Activated CD4-positive, alpha-beta T cell treated with anti-CD3 and anti-CD28 coated beads, Interleukin-2, amount 50 U/mL, for 24 hours (primary cell): ENCODE data around the gene RNF222.

ENCODE experiments used
- DNase-seq, 2 donors: peaks; one replicate each; pipeline ENCODE4 v3.0.0-alpha.2; 2020; ENCODE audit warnings: low read depth in 1 of 2, low spot score in 1 of 2

Gene RNF222, protein sequence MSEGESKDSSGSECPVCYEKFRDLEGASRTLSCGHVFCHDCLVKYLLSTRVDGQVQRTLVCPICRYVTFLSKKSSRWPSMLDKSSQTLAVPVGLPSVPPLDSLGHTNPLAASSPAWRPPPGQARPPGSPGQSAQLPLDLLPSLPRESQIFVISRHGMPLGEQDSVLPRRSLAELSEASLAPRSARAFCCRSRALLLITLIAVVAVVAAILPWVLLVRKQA

DNA sequence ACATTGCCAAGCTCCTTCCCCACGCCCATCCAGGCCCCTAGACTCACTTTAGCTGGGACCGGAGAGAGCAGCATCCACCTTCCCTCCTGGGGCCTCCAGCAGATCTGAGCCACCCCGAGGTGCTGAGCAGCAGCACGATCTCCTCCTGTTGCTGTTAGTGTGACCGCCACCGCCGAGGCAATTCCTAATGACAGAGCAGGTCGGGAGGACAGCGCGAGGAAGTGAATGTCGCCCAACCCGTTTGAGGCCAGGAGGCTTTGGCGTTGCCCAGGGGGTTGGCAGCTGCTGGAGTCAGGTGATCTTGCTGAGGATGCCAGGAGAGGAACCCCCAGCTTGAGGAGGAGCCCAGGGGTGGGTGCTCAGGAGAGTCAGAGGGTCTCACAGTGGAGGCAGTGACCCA is at the start of gene RNF222:
Gene RNF222 (minus strand): TSS at position 192 of the 400 bp plus-strand sequence. CDS start 4,366 bp downstream, outside the sequence.
- DNase-seq = no peak

DNA sequence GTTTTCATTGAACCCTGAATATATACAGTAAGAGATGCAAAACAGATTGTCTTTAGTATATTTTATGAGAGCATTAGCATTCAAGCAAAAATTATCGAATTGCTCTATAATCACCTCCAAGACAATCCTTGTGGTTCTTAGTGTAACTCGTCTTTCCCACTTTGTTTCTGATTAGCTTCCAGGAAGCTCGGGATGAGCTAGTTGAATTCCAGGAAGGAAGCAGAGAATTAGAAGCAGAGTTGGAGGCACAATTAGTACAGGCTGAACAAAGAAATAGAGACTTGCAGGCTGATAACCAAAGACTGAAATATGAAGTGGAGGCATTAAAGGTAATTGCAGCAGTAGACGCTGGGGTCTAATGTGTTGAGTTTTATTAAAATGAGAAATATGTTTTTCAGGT is 47.9 kb upstream of the RNF222 start:
- DNase-seq = no peak

DNA sequence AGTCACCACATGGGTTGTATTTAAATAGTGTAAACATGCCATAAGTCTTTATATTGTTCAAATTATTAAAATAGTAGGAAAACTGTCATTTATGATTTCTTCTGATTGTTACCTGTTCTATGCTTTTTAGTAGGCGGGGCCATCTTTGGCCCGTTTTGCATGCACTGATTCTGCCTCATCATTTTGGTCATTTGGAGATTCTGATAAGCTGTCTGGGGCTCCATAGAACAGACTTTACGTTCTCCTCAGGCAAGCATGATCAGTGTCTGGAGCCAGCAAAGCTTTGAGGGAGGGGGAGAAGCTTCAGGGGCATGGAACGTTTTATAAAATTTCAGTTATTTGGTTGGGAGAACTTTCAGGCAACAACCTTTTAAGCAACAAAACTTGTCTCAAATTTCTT is 46.9 kb upstream of the RNF222 start:
- no peak for DNase-seq

DNA sequence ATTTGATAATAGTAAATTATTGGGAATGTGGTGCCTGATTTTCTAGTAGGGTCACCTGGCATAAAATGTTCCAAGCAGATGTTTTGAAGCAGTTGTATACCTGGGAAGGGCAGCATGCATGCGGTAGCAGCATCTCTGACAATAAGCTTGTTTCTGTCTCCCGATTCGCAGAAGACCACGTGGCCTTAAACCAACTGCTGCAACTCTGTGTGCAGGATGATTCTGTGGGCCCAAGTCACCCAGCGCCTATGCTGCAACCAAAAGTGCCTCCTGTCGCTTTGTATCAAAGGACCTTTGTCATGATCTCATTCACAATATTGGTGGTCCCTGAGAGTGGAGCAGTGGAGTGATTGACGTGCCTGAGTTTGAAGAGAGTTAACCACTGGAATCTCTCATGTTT is 46.1 kb upstream of the RNF222 start:
- DNase-seq = no peak

DNA sequence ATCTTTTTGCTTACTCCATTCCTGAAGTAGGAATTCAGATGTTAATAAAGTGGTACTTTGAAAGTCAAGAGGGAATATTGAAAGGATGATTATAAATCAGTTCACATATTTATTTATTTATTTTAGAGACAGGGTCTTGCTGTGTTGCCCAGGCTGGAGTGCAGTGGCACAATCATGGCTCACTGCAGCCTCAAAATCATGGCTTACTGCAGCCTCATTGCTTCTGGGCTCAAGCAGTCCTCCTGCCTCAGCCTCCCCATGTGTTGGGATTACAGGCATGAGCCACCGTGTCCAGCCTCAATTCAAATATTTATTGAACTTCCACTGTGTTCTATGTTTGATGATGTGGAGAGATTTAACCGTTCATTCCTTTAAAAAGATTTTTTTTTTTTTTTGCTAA is 44.7 kb upstream of the RNF222 start:
- no peak for DNase-seq

DNA sequence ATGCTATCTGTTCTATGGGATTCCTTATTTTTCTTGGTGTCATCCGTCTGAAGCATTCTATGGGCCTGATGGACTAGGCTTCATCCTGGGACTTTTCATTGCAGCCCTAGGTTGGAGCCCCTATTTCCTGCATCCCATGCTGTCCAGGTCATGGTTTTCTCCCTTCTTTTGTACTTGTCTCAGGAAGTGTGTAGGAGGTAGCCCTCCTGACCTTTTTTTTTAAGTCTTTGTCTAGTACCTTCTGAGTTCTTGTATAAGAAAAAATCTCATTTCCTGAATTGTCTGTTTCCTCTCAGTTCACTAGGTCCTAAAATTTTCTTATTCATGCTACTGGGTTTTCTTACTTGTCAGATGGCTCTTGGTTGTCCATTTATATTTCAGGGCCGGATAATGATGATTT is 44.1 kb upstream of the RNF222 start:
- no peak for DNase-seq

DNA sequence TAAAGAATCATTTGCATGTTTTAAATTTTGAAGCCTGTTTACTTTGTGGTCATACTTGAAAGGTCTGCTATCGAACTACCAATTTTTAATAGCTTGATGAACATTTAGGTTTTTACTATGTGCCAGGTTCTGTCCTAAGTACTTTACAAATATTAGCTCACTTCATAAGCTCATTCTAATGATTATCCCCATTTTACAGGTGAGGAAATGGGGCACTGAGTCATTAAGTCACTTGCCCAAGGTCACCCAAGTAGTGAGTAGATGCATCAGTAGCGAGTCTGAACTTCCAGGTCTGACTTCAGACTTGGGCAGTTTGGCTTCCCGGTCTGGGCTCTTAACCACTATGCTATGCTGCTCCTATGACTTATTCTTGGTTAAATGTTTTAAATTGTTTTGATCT is 42.1 kb upstream of the RNF222 start:
- no peak for DNase-seq

DNA sequence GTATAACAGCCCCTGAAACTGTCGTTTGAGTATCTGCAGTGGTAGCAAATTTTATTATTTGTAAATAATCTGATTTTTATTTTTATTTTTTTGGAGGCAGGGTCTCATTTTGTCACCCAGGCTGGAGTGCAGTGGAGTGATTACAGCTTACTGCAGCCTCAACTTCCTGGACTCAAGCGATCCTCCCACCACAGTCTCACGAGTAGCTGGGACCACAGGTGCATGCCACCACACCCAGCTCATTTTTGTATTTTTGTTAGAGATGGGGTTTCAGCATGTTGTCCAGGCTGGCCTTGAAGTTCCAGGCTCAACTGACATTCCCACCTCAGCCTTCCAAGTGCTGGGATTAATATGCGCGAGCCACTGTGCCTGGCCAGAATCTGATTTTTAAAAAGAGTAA is 40.8 kb upstream of the RNF222 start:
- DNase-seq = no peak

DNA sequence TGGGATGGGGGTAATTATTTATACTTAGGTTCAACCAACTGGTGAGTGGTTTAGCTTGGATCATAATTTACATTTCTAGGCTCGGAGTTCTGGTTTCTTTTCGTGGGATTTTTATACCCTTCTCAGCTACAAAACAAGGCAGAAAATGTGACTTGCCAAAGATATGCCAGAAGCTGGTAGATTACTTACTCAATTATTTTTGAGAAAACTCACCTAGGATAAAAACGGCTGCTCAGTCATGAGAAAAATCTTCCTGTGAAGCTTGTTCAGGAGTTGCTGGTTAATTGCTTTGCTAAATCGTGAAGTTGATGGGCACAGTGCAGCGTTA is 39.2 kb upstream of the RNF222 start:
- no peak for DNase-seq

DNA sequence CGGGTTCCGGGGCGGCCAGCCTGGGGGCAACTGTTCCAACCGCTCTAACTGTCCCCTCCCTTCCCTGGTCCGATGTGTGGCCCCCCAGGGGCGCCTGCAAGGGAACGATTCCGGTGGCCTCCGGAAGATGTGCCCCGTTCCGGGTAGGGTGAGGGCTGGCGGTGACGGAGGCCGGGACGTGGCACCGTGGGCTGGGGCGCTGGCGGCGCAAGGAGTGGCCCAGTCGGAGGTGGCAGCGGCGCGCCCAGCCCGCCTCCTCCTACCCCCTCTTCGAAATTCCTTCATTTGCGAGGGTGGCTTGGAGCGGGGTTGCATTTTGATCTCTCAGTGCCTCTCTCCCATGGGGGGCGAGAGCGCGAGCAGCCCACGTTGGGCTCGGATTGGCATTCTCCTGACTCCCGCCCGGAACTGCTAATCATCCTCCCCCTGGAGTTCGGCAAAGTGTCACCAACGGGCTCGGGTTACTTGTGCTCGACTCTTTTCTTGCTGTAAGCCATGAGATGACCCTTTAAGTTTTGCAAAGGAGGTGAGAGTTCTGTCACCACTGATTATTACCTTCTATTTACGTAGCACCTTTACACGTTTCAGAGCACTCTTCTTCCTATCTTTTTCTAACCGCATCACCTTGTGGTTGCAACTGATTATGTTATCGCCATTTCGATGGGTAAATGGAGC is 38.7 kb upstream of the RNF222 start:
- peak in 1 of 2 donors; percentile 30 for DNase-seq

DNA sequence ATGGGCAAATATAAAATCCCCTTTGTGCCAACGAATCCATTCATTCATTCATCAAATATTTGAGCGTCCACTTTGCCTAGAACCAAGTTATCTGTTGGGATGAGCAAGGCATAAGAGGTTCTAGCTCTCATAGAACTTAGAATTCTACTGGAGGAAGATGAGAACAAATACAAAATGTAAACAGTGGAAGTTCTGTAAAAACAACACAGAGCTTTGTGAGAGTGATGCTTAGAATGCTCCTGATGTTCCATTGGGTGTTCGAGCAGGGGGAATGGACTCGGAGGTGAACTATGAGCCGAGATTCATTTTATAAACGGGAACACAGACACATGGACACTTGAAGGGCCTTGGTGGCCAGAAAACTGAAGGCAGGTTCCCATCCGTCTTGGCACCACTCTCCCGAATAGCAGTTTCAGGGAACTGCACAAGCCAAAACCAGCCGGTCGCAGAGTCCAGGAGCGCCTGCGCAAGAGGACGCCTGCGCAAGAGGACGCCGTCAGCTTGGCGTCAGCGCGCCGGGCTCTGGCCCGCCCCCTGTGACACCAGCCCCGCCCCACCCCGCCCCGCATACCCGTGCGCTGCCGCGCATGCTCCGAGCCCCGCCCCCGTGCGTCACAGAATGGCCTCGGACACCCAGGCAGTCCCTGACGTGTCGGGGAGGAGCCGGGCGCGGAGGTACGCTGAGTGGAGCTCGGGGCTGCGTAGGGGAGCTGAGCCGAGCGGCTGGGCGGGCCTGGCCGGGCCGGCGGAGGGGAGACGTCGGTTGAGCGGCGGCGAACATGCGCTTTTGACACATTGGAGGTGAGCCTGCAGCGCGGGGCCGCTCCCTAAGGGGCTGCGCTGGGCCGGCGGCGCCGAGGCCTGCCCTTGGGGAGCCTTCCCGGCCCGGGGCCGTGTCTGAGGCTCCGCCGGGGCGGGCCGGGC is 37.9 kb upstream of the RNF222 start, which contains the start of gene NDEL1:
Gene NDEL1 (plus strand): TSS at position 640 of the 924 bp plus-strand sequence. CDS start 8,388 bp downstream, outside the sequence.
- peak; percentile 97 to 99 for DNase-seq

DNA sequence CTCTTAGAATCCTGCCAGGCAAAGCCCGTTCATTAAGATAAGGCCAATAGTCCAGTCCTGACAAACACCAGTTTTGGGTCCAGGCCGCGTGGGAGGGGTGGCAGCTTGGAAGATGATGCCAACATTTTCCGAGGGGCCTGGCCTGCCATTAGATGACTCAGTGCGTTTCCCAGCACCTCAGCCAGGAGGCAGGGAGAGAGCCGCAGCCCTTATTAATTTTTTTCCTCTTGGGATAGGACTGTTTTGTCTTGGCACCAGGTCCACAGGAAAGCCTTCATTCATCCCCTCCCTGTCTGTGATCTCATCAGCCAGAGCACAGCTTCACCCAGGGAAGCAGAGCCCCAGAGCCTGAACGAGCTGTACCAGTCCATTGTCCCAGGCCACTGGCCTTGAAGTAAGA is 33.3 kb upstream of the RNF222 start:
- DNase-seq = no peak

DNA sequence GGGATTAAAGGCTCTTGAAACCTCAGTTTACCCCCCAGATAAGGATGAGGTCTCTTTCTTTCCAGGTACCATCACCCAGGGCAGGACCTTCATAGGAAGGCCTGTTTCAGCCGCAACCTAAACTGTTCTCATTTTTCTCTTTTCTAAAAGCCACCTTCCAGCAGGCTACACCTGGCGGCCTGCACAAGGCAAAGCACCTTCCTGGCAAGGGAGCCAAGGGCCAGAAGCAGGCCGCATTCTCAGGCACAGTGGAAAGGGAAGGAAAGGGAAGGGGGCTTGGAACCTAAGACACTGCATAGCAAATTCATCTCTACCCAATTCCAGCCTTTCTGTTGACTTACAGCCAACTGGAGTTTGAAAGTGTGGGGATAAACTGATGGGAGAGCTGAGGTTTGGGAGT is 29.2 kb upstream of the RNF222 start:
- DNase-seq = no peak

DNA sequence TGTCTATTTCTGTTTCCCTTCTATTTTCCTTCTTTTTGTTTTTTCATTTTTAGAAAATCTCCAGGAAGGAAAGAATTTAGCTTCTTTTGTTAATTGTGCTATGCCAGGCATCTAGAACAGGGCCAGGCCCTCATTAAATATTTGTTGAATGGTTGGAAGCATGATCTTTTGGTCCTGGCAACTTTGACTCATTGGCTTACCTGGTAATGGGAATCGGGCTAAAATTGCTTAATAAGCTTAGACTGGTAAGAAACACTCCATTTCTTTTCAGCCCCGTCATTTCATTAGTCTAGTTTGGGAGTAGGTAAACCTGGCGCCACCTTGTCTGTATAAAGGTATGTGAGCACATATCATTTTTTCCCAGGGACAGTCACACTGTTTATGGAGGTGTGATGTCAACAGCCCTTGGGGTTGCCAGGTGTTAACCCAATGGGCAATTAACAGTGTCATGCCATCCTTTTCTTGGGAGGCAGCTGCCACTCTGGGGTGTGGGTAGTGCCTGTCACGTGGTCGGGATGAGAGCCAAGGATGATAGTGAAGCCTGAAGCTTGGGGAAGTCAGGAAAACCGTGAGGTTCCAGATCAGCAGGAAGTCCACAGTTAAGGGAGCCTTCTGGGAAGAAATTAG is 28.6 kb upstream of the RNF222 start:
- no peak for DNase-seq

DNA sequence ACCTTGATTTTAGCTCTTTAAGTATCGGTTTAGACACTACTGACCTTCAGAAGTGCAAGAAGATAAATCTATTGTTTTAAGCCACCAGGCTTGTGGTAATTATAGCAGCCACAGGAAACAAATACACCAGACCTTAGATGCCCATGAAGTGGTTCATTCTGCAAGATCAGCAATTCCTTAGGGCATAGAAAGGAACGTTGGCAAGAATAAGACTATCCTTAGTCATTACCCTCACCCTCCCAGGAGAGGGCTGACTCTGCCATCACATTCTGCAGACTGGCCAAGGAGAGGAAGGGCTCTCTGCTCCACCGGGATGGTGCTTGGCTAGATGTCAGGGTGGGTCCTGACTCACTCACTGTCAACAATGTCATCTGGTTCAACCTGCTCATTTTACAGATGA is 23.9 kb upstream of the RNF222 start:
- DNase-seq = no peak

DNA sequence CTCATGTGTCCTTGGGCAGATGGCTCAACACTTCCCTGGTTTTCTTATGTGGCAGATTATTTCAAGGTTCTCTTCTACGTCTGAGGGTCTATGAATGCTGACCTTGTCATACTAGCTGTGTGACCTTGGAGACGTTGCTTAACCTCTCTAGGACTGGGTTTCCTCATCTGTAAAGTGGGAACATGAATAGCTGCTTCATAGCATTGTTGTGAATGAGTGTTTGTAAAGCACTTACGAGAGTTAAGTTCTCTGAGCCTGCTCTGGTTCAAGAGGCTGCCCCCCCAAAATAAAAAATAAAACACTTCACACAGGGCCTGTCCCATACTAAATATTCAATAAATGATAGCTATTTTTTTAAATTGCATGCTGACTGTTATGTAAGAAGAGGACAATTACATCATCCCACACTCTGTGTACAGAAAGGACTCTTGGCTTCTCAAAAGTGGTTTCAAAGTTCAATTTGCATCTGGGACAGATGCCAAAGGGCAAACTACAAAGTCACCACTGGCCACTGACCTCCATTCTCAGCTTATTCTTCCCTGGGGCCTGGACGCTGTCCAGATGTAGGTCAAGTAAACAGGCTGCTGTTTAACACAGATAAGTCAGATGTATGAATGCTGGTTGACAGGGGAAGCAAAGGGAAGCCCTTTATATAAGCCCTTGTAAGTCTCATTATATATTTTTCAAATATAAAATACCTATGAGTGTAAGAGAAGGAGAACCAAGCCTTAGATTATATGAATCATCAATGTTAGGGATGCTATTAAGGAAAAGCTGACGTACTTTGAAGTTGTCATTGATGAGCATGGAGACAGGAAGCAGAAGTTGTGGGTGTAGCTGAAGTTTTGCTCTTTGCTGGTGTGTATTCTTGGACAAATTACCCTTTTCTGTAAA is 22.7 kb upstream of the RNF222 start:
- DNase-seq = no peak

DNA sequence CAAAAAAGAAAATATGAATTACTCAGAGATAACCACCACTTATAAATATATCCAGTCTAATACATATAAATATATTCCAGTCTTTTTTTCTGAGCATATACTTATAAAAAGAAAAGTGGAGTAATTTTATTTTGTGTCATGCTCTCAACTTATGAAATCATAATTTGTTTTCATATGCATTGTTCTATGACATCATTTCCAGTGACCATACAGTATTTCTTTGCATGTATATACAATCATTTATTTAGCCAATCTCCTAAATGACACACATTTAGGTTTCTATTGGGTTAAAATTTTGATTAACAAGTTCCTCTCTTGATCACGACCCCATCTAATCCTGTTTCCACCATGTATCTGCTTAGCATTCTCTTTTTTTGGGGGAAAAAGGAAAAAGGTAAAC is 21.7 kb upstream of the RNF222 start:
- no peak for DNase-seq

DNA sequence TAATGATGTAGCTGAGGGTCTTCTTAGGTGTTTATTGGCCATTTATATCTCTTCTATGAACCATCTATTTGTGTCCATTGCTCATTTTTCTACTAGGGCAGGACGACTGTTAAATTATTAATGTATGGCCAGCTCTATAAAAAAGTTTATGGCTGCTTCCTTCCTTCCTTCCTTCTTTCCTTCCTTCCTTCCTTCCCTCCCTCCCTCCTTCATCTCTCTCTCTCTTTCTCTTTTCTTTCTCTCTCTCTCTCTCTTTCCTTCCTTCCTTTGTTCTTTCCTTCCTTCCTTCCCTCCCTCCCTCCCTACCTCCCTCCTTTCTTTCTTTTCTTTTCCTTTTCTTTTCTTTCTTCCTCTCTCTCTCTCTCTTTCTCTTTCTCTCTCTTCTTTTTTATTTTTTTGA is 20.8 kb upstream of the RNF222 start:
- DNase-seq = no peak

DNA sequence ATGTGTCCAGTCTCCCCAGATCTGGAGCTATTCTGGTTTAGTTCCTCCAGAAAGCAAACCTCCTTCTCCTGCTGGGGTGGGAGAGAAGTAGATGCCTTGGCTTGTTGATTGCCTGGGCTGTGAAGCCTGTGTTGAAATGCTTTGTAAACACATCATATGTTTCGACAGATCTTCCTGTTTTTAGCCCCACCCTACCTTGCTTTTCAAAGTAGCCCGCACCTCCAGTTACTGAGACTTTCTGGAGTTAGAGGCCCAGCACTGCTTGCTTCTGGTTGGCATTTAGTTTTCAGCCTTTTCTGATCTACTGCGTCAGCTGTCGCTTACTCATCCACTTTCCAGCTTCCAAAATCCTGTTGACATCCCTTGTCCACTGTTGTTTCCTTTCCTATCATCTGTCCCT is 20.2 kb upstream of the RNF222 start:
- no peak for DNase-seq

DNA sequence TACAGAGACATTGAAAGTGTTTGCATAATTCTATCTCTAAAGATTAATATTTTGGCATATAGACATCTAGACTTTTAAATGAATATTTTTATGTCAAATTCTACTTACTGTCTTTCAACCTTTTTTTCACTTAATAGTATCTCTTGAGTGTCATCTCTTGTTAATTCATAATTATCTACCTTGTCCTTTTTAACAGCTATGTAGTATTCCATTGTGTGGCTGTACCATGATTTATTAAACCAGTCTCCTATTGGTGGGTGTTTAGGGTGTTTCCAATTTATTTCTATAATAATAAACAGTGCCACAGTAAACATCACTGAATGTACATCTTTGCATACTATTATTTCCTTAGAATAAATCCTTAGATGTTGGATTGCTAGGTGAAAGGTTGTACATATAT is 16.3 kb upstream of the RNF222 start:
- no peak for DNase-seq

DNA sequence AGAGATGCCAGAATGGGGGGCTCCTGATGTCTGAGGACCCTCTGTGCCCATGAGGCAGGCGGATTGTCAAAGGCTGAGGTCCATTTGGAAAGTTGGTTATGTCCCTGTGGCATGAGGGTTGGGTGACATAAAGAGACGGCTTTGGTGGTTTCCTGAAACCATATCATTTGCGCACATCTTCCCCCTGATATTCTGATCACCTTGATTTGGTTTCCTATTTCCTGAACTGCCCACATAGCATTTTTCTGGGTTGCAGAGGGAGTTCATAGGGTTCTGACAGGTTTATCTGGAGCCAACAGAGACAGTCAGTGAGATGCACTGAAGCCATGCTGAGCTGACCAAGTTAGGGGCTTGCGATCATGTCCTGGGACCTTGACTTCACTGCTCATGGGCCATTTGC is 15.7 kb upstream of the RNF222 start:
- no peak for DNase-seq
